ENCODE measurements around the gene IL4. TPM values are rescaled to one million over a fixed set of nuclear protein-coding genes. Genes with fewer than 3 reads are reported as not detected.

Gene IL4
- total RNA-seq, 6 experiments from 2014 or later = not detected

GRCh38 chr5:132666310-132667123, 7.3 kb upstream of the IL4 start:
- TF ChIP-seq POLR2A (IDR thresholded peaks at IDR 0.05) = no peak
- no peak for TF ChIP-seq CTCF (IDR thresholded peaks at IDR 0.05)
- Histone ChIP-seq H3K36me3 (no peaks in the 10 kb centered on the region), H3K27me3 (no peaks in the 10 kb centered on the region), H3K9me3 (no peaks in the 10 kb centered on the region), H3K4me1 (no peaks in the 10 kb centered on the region), H3K27ac (no peak overlapping the region), H3K4me3 (no peak overlapping the region)
- intact Hi-C loops (cut with DNase I) = no loop called here
- 85% methylated on average over 6 of the region's 16 CpGs for WGBS (ENCODE audit: insufficient coverage, low coverage, low lambda C conversion rate, missing lambda C conversion rate)
- no peak for DNase-seq
- no peak for ATAC-seq

DNA sequence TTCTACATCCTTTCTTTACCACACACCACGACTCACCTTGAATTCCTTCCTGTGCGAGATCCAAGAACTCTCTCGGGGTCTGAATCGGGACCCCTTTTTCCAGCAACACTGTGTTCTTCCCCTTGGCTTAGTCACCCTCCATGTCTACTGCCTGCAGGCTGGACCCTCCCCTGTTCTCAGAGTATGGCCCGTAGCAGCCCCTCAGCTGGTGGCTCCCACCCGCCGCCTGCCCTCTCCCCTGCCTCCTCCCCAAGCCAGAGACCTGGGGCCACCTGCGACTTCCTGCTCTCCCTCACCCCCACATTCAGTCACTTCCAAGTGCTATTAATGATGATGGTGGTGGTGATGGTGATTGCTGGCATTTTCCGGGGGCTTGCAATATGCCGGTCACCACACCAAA, 6.5 kb upstream of the IL4 start:
- WGBS (ENCODE audit: insufficient coverage, low coverage, low lambda C conversion rate, missing lambda C conversion rate) = 78% methylated on average over 7 of the region's 10 CpGs
- no peak overlapping the region for H3K4me3 ChIP-seq
- no peaks in the 10 kb centered on the region for H3K4me1 ChIP-seq
- H3K27me3 ChIP-seq = no peaks in the 10 kb centered on the region
- DNase-seq = no peak
- no peak overlapping the region for H3K27ac ChIP-seq
- no peaks in the 10 kb centered on the region for H3K9me3 ChIP-seq
- no peak for ATAC-seq
- no peak for TF ChIP-seq POLR2A (IDR thresholded peaks at IDR 0.05)
- intact Hi-C loops (cut with DNase I) = no loop called here
- no peaks in the 10 kb centered on the region for H3K36me3 ChIP-seq

- intact Hi-C loops (cut with DNase I) = no loop called here
- Histone ChIP-seq H3K27me3 (no peaks in the 10 kb centered on the region), H3K9me3 (no peaks in the 10 kb centered on the region), H3K4me3 (no peak overlapping the region), H3K27ac (no peak overlapping the region), H3K36me3 (no peaks in the 10 kb centered on the region), H3K4me1 (no peaks in the 10 kb centered on the region)
- WGBS (ENCODE audit: insufficient coverage, low coverage, low lambda C conversion rate, missing lambda C conversion rate) = 76% methylated on average over 9 of the region's 22 CpGs
- DNase-seq (no peak), ATAC-seq (no peak)
- TF ChIP-seq CTCF (IDR thresholded peaks at IDR 0.05) = no peak
- no peak for TF ChIP-seq POLR2A (IDR thresholded peaks at IDR 0.05)
These were observed 5.8 kb upstream of the IL4 start for GRCh38 chr5:132667761-132668705.

GRCh38 chr5:132668706-132669454, 4.9 kb upstream of the IL4 start:
- Histone ChIP-seq H3K4me1 (no peaks in the 10 kb centered on the region), H3K36me3 (no peaks in the 10 kb centered on the region), H3K9me3 (no peaks in the 10 kb centered on the region), H3K27me3 (no peaks in the 10 kb centered on the region), H3K27ac (no peak overlapping the region), H3K4me3 (no peak overlapping the region)
- no peak for ATAC-seq
- DNase-seq = no peak
- WGBS (ENCODE audit: insufficient coverage, low coverage, low lambda C conversion rate, missing lambda C conversion rate) = 78% methylated on average over 5 of the region's 14 CpGs
- intact Hi-C loops (cut with DNase I) = no loop called here
- TF ChIP-seq CTCF (IDR thresholded peaks at IDR 0.05) = no peak
- TF ChIP-seq POLR2A (IDR thresholded peaks at IDR 0.05) = no peak

Measured in right lobe of liver (tissue), 6 donors.